Suprapubic skin (tissue), 4 donors: Measurements from ENCODE around the gene SETD5.

Experiments used
- CTCF ChIP-seq, 2 donors: fragments of 200-600 bp in 1 of 2; fragments of 450-650 bp in 1 of 2; sonication (generic) in 1 of 2; IDR thresholded peaks; one replicate each; pipeline ENCODE4 v1.5.1; 2016 to 2019; ENCODE audit warnings: antibody characterized with exemption in 2 of 2, mild to moderate bottlenecking in 1 of 2, moderate library complexity in 1 of 2
- POLR2A ChIP-seq, 2 donors: fragments of 450-650 bp; IDR thresholded peaks; one replicate each; pipeline ENCODE4 v1.6.1; 2017; ENCODE audit warnings: antibody characterized with exemption in 2 of 2, mild to moderate bottlenecking in 2 of 2, moderate library complexity in 2 of 2
- POLR2AphosphoS5 ChIP-seq, 3 donors: sonication (generic); formaldehyde crosslinking; IDR thresholded peaks; one replicate each; pipeline ENCODE4 v1.6.1; 2017; ENCODE audit warnings: antibody characterized with exemption in 3 of 3

- TF ChIP-seq CTCF (IDR thresholded peaks at IDR 0.05), result no peak
- no peak for TF ChIP-seq POLR2AphosphoS5 (IDR thresholded peaks at IDR 0.05)
- TF ChIP-seq POLR2A (IDR thresholded peaks at IDR 0.05), result no peak
Observed at GRCh38 chr3:9386078-9386459, 11.3 kb upstream of the SETD5 start.
